ENCODE results near the gene TPI1.

The TPI1 gene

DNA sequence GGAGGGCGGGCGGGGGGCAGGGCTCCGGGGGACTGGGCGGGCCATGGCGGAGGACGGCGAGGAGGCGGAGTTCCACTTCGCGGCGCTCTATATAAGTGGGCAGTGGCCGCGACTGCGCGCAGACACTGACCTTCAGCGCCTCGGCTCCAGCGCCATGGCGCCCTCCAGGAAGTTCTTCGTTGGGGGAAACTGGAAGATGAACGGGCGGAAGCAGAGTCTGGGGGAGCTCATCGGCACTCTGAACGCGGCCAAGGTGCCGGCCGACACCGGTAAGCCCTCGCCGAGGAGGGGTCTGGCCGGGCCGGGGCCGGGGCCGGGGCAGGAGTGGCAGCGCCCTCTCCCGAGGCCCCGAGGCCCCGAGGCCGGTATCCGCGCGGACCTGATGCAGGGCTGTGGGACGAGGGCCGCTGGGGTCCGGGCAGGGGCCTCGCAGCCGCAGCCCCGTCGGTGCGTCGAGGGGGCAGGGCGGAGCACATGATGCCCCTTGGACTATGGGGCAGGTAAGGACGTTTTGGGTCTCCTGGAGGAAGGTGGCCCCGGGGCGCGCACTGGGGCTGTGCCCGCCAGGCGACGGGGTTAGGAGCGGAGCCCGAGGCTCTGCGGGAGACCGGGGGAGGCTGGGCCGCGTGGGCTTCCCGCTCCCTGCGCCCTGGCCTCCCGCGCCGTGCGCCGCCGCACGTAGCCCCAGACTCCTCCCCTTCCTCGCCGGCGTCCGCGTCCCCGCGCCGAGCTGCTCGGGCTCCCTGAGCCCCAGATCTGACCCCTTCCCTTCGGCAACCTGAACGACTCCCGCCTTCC, at the start of gene TPI1:
TSS of gene TPI1 (plus strand) at position 119 of the 798 bp plus-strand sequence. CDS start at position 155, 36 bp downstream.
- peak in 50 of 51 donors; percentile 3 to 92 (median 79) for DNase-seq

DNA sequence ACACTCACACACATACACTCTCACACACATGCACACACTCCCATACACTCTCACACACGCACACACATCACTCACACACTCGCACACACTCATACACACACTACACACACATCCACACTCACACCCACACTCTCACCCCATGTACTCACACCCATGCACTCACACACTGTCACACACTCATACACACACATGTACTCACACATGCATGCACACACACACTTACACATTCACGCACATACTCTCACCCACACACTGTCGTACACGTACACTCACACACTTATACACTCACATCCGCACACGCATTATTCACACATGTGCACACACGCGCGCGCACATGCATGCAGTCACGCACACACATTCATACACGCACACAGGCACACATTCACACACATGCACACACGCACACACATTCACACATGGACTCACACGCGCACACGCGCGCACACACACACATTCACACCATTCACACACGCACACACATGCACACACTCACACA, 49.6 kb upstream of the TPI1 start:
- no peak for DNase-seq

DNA sequence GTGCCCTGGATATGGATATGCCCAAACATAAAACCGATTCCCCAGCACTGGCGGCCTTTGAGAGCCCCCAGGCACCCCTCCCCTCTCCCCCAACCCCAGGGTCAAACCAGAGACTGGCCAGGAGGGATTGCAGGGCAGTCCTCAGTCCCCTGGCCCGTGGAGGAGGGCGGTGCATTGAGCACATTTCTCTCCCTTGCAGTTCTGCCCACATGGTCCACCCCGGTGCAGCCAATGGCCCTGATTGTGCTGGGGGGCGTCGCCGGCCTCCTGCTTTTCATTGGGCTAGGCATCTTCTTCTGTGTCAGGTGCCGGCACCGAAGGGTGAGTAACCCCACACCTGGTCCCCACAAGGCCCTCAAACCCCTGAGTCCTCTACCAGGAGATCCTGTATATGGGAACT, 49.1 kb upstream of the TPI1 start:
- DNase-seq, result no peak

DNA sequence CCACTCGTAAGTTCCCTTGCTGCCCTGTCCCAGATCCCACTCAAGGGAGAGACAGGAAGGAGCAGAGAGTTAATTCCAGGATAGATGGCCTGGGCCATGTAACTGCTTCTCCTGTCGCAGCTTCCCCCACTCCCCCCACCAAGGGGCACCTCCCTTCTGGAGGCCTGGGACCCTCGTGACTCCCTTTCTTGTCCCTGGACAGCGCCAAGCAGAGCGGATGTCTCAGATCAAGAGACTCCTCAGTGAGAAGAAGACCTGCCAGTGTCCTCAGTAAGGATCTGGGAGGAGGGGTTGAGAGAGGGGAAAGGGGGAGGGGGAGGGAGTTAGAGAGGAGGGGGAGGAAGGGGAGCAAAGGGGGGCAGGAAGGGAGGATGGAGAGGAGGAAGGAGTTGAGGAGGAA, 48.7 kb upstream of the TPI1 start:
- DNase-seq, result no peak

DNA sequence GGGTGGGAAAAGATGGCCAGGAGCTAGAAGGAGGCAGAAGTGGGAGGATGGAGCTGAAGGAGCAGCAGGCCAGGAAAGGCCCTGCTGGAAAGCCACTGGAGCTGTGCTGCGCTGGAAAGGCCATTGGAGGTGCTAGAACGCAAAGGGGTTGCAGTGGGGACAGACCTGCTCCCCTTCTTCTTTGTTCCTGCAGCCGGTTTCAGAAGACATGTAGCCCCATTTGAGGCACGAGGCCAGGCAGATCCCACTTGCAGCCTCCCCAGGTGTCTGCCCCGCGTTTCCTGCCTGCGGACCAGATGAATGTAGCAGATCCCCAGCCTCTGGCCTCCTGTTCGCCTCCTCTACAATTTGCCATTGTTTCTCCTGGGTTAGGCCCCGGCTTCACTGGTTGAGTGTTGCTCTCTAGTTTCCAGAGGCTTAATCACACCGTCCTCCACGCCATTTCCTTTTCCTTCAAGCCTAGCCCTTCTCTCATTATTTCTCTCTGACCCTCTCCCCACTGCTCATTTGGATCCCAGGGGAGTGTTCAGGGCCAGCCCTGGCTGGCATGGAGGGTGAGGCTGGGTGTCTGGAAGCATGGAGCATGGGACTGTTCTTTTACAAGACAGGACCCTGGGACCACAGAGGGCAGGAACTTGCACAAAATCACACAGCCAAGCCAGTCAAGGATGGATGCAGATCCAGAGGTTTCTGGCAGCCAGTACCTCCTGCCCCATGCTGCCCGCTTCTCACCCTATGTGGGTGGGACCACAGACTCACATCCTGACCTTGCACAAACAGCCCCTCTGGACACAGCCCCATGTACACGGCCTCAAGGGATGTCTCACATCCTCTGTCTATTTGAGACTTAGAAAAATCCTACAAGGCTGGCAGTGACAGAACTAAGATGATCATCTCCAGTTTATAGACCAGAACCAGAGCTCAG, 48.0 kb upstream of the TPI1 start:
- DNase-seq, result no peak

DNA sequence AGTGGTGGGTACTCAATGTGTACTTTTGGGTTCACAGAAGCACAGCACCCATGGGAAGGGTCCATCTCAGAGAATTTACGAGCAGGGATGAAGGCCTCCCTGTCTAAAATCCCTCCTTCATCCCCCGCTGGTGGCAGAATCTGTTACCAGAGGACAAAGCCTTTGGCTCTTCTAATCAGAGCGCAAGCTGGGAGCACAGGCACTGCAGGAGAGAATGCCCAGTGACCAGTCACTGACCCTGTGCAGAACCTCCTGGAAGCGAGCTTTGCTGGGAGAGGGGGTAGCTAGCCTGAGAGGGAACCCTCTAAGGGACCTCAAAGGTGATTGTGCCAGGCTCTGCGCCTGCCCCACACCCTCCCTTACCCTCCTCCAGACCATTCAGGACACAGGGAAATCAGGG, 47.2 kb upstream of the TPI1 start:
- no peak for DNase-seq

DNA sequence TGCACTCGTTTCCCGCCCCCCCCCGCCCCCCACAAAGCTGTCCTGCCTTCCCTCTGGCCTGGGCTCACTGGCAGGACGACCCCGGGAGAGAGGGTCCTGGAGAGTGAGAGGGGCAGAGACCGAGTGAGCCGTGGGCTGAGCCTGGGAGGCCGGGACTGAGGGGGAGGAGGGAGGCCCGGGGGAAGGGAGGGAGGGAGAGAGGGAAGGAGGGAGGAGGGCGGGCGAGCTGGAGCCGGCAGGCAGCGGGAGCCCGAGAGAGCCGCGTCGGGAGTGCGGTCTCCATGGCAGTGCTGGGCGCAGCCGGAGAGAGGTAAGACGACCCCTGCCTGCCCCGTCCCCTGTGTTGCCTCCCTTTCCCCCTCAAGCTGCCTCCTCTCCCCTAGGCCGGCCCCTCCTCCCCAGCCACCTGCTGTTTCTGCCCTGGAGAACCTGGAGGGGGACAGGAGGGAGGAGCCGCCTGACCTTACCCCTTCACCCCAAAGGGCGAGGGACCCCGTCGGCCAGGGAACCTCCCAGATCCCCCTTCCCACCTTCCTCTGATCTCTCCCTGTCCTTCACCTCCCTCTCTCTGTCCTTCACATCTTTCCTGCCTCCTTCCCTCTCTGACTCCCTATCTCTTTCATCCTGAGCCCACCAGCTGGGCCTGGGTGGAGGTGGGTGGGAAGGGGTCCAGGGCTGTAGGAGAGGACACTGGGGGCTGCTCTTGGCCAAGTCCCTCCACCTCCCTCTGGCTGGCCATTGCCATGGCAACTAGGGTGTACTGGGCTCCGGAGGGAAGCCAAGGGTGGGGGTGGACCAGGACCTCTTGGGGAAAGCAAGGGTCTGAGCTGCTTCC, 45.5 kb upstream of the TPI1 start, which contains the start of gene GPR162:
TSS of gene GPR162 (plus strand) at position 231 of the 835 bp plus-strand sequence. CDS start 2,078 bp downstream, outside the sequence.
- DNase-seq, result peak in 32 of 51 donors; percentile 21 to 84 (median 58)

DNA sequence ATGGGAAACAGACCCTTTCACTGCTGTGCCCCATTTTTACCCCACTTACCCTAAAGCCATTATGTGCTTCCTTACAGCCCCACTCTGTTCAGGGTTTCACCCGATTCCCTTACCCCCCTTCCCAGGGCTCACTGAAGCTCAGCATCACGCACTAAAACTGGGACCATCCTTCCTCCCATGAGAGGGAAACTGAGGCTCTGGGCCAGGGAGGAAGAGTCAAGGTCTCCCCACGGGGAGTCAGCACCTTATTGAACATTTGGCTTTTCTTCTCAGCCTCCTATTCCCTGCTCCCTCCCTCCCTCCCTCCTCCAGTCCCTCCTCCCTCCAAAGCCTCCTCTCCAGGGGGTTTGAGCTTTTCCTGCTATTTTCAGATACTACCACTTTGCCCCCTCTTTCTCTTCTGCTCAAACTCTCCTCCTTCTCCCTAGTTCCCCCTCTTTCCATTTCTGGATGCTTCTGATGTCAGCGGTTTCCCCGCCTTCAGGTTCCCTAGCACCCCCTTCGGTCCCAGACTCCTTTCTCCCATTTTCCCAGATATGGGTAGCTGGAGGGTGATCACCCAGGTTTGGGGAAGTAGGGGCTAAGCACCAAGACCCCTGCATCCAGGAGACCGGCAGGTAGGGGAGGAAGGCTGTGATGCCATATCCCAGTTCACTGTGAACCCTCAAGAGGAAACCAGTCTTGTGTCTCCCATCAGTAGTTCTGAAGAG, 44.8 kb upstream of the TPI1 start:
- DNase-seq, result peak in 1 of 51 donors; percentile 19

DNA sequence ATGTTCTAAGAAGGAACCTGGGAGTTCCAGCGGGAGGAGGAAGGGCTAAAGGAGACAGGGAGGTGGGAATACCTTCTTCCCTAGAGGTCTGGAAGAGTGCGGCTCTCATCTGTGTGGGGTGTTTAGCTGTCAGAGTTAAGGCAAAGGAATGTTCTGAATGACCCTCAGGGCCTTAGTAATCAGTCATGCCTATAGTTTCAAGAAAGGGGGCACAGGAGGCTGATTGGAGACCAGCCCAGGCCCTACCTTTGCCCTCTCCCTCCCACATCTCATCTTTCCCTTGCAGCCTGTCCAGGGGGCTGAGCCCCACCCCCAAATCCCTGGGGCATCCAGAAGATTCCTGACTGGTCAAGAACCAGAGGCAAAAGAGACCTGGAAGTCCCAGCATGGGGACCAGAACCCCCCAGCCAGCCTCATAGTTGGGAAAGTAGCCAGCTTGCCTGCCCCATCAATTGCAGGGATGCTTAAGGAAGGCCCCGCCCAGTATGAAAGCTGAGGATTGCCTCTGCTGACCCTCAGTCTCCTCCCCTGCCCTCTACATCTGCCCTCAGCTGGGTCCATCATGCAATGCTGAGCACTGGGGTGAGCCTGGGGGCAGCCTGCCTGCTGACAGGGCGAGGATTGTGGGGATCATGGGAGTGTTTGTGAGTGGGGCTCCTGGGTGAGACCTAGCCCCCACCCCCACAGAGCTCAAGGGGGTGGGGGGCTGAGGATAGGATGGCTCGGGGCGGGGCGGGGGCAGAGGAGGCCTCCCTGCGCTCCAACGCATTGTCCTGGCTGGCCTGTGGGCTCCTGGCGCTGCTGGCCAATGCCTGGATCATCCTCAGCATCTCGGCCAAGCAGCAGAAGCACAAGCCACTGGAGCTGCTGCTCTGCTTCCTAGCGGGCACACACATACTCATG, 43.9 kb upstream of the TPI1 start:
- DNase-seq, result no peak

DNA sequence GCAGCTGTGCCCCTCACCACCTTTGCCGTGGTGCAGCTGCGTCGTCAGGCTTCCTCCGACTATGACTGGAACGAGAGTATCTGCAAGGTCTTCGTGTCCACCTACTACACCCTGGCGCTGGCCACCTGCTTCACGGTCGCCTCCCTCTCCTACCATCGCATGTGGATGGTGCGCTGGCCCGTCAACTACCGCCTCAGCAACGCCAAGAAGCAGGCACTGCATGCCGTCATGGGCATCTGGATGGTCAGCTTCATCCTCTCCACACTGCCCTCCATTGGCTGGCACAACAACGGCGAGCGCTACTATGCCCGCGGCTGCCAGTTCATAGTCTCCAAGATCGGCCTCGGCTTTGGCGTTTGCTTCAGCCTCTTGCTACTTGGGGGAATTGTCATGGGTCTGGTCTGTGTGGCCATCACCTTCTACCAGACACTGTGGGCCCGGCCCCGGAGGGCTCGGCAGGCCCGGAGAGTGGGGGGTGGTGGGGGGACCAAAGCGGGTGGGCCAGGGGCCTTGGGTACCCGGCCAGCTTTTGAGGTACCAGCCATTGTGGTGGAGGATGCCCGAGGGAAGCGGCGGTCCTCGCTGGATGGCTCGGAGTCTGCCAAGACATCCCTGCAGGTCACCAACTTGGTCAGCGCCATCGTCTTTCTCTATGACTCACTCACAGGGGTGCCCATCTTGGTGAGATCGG, 43.1 kb upstream of the TPI1 start:
- DNase-seq, result peak in 3 of 51 donors; percentile 13 to 31 (median 18)

DNA sequence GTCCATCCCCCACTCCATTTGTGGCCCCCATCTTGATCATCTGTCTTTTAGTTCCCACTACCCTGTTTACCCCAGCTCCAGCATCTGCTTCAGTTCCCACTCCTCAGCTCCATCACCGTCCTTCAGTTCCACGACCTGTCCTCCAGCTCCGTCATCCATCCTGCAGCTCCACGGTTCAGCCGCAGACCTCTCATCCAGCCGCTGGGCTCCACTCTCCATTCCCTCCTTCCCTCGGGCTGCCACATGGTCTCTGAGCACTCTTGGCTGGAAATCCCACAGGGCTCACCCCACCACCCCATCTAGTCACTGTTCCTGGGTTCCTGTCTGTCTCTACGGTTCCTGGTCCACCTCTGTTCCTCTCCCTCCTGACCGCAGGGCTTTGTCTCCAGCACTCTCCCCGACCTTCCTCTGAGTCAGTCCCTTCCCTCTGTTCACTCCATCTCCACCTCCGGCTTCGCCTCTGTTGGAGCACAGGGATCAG, 42.4 kb upstream of the TPI1 start:
- DNase-seq, result peak in 2 of 51 donors; percentile 51 to 65

DNA sequence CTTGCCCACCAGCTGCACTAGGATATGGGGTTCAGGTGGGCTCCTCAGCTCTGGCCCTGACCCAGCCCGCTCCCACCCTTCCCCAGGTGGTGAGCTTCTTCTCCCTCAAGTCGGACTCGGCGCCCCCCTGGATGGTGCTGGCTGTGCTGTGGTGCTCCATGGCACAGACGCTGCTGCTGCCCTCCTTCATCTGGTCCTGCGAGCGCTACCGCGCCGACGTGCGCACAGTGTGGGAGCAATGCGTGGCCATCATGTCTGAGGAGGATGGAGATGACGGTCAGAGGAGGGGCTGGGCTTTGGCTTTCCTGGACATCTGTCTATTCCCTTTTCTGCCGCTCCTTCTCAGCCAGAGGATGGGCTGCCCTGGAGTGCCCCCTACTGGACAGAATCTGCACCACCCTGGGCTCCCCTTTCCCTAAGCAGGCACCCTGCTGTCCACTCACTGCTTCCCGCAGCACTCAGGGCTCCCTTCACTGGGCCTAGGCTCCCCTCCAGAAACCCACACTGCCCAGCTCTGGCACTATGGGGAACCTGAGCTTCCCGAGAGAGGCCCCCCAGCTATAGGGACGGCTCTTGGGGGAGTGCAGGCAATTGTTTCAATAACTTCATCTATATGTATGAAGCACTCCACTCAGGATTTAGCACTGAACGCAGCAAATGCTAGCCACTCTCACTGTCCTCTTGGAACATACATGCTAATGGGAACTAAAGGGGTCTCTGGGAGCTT, 41.8 kb upstream of the TPI1 start:
- peak in 48 of 51 donors; percentile 27 to 87 (median 70) for DNase-seq

DNA sequence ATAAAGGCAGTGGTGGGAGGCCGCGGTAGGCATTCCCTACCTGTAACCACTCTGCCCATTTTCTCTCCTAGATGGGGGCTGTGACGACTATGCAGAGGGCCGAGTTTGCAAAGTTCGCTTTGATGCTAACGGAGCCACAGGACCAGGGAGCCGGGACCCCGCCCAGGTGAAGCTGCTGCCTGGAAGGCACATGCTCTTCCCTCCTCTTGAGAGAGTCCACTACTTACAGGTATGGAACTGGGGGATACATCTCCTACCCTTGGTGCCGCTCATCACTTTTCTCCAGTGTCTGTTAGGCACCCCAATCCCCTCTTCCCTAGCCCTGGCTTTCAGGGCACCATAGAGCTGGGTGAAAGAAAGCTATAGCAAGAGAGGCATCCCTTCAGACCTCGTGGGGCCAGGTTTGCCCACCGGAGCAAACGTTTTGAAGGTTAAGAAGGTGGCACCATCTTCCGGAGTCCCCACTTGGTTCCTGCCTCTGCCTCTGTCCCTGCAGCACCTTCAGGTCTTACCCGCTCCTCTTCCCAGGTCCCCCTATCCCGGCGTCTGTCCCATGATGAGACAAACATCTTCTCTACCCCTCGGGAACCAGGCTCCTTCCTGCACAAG, 41.1 kb upstream of the TPI1 start:
- no peak for DNase-seq

DNA sequence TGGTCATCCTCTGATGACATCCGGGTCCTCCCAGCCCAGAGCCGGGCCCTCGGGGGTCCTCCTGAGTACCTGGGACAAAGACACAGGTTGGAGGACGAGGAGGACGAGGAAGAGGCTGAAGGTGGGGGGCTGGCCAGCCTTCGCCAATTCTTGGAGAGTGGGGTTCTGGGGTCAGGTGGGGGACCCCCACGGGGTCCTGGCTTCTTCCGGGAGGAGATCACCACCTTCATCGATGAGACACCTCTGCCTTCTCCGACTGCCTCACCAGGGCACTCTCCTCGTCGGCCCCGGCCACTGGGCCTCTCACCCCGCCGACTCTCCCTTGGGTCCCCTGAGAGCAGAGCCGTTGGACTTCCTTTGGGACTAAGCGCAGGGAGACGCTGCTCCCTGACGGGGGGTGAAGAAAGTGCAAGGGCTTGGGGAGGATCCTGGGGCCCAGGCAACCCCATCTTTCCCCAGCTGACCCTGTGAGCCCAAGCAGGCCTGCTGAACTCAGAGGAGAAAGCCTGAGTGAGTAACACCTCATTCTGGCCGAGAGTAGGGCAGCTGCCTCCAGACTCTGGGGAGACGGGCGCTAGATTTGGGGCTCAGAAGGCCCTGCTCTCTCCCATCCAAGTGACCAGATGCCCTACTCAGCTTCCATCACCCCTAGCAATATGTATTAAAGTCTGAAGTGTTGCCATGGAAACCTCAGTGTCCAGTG, 40.4 kb upstream of the TPI1 start:
- no peak for DNase-seq

DNA sequence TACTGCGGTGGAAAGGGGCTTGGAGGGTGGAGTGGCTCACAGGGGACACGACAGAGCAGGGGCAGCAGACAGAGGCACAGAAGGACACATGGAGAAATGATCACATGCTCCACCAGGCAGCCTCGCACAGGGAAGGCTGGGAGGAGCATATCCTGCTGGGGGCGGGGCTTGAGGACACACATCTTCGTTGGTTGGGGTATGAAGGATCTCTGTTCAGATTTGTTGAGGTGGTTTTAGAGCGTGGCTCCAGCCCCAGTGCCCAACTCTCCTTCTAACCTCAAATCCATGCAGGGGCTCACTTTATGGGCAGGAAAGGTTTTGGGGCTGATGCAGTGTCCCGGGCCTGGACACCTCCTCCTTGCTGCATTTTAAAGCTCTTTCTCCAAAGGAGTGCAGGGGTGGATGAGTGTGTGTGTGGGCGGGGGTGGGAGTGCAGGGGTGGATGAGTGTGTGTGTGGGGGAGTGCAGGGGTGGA, 39.9 kb upstream of the TPI1 start:
- peak in 36 of 51 donors; percentile 20 to 82 (median 62) for DNase-seq
